ENCODE results near the gene CHERP. TPM values are rescaled to one million over a fixed set of nuclear protein-coding genes. Genes with fewer than 3 reads are reported as not detected.

CHERP gene
- total and polyA plus RNA-seq, 2 experiments from 2014 or later: 31.6 to 41.2 TPM

DNA sequence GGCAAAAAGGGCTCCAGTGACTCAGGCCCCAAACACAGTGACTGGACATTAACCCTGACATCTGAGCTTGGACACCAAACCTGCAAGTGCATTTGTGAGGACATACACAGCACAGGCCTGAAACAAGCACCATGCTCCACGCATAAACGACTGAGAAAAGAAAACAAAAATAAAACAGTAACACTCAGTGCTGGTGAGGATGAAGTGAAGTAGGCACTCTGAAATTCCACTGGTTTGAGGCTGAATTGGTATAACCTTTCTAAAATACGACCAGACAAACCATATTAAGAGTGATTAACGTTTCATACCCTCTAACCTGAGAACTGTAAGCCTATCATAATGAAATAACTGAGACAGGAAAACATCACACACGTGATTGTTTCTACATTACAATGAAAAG, 24.5 kb upstream of the CHERP start (continued):
- TF ChIP-seq, protein P1, sequence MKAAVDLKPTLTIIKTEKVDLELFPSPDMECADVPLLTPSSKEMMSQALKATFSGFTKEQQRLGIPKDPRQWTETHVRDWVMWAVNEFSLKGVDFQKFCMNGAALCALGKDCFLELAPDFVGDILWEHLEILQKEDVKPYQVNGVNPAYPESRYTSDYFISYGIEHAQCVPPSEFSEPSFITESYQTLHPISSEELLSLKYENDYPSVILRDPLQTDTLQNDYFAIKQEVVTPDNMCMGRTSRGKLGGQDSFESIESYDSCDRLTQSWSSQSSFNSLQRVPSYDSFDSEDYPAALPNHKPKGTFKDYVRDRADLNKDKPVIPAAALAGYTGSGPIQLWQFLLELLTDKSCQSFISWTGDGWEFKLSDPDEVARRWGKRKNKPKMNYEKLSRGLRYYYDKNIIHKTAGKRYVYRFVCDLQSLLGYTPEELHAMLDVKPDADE (IDR thresholded peaks at IDR 0.05): no peak
- no peak for TF ChIP-seq EZH2 (IDR thresholded peaks at IDR 0.05; ENCODE audit: low read depth, unreplicated experiment)
- TF ChIP-seq NANOG (IDR thresholded peaks at IDR 0.05; ENCODE audit: borderline replicate concordance): no peak
- TF ChIP-seq, protein P2, sequence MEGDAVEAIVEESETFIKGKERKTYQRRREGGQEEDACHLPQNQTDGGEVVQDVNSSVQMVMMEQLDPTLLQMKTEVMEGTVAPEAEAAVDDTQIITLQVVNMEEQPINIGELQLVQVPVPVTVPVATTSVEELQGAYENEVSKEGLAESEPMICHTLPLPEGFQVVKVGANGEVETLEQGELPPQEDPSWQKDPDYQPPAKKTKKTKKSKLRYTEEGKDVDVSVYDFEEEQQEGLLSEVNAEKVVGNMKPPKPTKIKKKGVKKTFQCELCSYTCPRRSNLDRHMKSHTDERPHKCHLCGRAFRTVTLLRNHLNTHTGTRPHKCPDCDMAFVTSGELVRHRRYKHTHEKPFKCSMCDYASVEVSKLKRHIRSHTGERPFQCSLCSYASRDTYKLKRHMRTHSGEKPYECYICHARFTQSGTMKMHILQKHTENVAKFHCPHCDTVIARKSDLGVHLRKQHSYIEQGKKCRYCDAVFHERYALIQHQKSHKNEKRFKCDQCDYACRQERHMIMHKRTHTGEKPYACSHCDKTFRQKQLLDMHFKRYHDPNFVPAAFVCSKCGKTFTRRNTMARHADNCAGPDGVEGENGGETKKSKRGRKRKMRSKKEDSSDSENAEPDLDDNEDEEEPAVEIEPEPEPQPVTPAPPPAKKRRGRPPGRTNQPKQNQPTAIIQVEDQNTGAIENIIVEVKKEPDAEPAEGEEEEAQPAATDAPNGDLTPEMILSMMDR (conservative IDR thresholded peaks at IDR 0.05; ENCODE audit: low read depth in 2 of 2): no peak
- no peak for TF ChIP-seq STAT1 (IDR thresholded peaks at IDR 0.05; ENCODE audit: unreplicated experiment)

DNA sequence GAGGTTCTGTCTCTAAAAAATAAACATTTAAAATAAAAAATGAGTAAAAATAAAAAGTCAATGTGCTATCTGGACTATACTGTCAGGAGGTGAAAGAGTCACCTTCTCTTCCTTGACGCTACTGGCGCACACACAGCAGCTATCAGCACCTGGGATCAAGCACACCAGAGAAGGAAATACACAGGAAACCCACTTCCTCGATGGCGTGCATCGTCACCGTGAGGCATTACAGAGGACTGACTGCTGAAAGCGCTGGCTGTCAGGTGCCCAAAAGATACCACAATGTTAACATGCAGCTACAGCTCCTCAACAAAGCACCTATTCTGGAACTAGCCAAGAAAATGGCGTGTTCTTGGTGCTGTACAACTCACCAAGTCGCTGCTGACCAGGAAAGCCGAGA, 23.9 kb upstream of the CHERP start:
- peaks cover 3% of the 10 kb centered on the region; the same call in 1 of the 2 replicates for H3K4me1 ChIP-seq (ENCODE audit: insufficient read depth)
- TF ChIP-seq EZH2 (IDR thresholded peaks at IDR 0.05; ENCODE audit: low read depth, unreplicated experiment) (no peak), ZNF331 (CRISPR knock-in tag; IDR thresholded peaks at IDR 0.05; ENCODE audit: low read depth) (no peak), ZNF114 (CRISPR knock-in tag; IDR thresholded peaks at IDR 0.05) (no peak), EZH2phosphoT487 (IDR thresholded peaks at IDR 0.05; ENCODE audit: unreplicated experiment) (no peak), POLR2AphosphoS5 (IDR thresholded peaks at IDR 0.05; ENCODE audit: low read depth) (no peak), CREB1 (CRISPR knock-in tag; IDR thresholded peaks at IDR 0.05; ENCODE audit: low read depth) (no peak), STAT1 (IDR thresholded peaks at IDR 0.05; ENCODE audit: unreplicated experiment) (no peak), NANOG (IDR thresholded peaks at IDR 0.05; ENCODE audit: borderline replicate concordance) (no peak)
- TF ChIP-seq, protein P1 (IDR thresholded peaks at IDR 0.05): no peak
- TF ChIP-seq, protein P3, sequence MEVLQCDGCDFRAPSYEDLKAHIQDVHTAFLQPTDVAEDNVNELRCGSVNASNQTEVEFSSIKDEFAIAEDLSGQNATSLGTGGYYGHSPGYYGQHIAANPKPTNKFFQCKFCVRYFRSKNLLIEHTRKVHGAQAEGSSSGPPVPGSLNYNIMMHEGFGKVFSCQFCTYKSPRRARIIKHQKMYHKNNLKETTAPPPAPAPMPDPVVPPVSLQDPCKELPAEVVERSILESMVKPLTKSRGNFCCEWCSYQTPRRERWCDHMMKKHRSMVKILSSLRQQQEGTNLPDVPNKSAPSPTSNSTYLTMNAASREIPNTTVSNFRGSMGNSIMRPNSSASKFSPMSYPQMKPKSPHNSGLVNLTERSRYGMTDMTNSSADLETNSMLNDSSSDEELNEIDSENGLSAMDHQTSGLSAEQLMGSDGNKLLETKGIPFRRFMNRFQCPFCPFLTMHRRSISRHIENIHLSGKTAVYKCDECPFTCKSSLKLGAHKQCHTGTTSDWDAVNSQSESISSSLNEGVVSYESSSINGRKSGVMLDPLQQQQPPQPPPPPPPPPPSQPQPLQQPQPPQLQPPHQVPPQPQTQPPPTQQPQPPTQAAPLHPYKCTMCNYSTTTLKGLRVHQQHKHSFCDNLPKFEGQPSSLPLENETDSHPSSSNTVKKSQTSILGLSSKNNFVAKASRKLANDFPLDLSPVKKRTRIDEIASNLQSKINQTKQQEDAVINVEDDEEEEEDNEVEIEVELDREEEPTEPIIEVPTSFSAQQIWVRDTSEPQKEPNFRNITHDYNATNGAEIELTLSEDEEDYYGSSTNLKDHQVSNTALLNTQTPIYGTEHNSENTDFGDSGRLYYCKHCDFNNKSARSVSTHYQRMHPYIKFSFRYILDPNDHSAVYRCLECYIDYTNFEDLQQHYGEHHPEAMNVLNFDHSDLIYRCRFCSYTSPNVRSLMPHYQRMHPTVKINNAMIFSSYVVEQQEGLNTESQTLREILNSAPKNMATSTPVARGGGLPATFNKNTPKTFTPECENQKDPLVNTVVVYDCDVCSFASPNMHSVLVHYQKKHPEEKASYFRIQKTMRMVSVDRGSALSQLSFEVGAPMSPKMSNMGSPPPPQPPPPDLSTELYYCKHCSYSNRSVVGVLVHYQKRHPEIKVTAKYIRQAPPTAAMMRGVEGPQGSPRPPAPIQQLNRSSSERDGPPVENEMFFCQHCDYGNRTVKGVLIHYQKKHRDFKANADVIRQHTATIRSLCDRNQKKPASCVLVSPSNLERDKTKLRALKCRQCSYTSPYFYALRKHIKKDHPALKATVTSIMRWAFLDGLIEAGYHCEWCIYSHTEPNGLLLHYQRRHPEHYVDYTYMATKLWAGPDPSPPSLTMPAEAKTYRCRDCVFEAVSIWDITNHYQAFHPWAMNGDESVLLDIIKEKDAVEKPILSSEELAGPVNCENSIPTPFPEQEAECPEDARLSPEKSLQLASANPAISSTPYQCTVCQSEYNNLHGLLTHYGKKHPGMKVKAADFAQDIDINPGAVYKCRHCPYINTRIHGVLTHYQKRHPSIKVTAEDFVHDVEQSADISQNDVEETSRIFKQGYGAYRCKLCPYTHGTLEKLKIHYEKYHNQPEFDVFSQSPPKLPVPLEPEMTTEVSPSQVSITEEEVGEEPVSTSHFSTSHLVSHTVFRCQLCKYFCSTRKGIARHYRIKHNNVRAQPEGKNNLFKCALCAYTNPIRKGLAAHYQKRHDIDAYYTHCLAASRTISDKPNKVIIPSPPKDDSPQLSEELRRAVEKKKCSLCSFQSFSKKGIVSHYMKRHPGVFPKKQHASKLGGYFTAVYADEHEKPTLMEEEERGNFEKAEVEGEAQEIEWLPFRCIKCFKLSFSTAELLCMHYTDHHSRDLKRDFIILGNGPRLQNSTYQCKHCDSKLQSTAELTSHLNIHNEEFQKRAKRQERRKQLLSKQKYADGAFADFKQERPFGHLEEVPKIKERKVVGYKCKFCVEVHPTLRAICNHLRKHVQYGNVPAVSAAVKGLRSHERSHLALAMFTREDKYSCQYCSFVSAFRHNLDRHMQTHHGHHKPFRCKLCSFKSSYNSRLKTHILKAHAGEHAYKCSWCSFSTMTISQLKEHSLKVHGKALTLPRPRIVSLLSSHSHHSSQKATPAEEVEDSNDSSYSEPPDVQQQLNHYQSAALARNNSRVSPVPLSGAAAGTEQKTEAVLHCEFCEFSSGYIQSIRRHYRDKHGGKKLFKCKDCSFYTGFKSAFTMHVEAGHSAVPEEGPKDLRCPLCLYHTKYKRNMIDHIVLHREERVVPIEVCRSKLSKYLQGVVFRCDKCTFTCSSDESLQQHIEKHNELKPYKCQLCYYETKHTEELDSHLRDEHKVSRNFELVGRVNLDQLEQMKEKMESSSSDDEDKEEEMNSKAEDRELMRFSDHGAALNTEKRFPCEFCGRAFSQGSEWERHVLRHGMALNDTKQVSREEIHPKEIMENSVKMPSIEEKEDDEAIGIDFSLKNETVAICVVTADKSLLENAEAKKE (CRISPR knock-in tag; IDR thresholded peaks at IDR 0.05): no peak
- TF ChIP-seq, protein P2 (conservative IDR thresholded peaks at IDR 0.05; ENCODE audit: low read depth in 2 of 2): no peak

More for the DNA sequence above, 23.9 kb upstream of the CHERP start:
- H4K20me1 ChIP-seq (replicated peaks; ENCODE audit: insufficient read depth): peaks cover 11% of the 10 kb centered on the region
- Mint-ChIP-seq H3K36me3 (ENCODE audit: low read depth) (peaks cover 59% of the 10 kb centered on the region), H3K27ac (no peak overlapping the region), H3K9me3 (no peaks in the 10 kb centered on the region), H3K27me3 (ENCODE audit: insufficient read depth, low read depth, poor library complexity) (peaks cover 2% of the 10 kb centered on the region), H3K4me3 (no peak overlapping the region), H3K4me1 (no peaks in the 10 kb centered on the region; the same call in 2 of the 3 replicates)
- no peak overlapping the region for H3K4me3 ChIP-seq
- ATAC-seq: no peak
- peaks cover 12% of the 10 kb centered on the region; the same call in 1 of the 2 replicates for H3F3A ChIP-seq (replicated peaks; ENCODE audit: low read depth)
- peaks cover 19% of the 10 kb centered on the region for H3K36me3 ChIP-seq (ENCODE audit: insufficient read depth)
- no peak overlapping the region for H2AFZ ChIP-seq
- H3K27ac ChIP-seq (ENCODE audit: low read depth): no peak overlapping the region
- H3K27me3 ChIP-seq (ENCODE audit: insufficient read depth): no peaks in the 10 kb centered on the region
- no peaks in the 10 kb centered on the region for H3K9me2 ChIP-seq (ENCODE audit: insufficient read depth)
- DNase-seq (ENCODE audit: low spot score): no peak
- peaks cover 26% of the 10 kb centered on the region for H3K79me2 ChIP-seq (replicated peaks; ENCODE audit: insufficient read depth)
- H3K4me2 ChIP-seq: no peak overlapping the region

Measured in GM23338 (cell line).